Measurements from ENCODE around the gene DDX51. TPM values are rescaled to one million over a fixed set of nuclear protein-coding genes. Genes with fewer than 3 reads are reported as not detected.

The DDX51 gene, protein sequence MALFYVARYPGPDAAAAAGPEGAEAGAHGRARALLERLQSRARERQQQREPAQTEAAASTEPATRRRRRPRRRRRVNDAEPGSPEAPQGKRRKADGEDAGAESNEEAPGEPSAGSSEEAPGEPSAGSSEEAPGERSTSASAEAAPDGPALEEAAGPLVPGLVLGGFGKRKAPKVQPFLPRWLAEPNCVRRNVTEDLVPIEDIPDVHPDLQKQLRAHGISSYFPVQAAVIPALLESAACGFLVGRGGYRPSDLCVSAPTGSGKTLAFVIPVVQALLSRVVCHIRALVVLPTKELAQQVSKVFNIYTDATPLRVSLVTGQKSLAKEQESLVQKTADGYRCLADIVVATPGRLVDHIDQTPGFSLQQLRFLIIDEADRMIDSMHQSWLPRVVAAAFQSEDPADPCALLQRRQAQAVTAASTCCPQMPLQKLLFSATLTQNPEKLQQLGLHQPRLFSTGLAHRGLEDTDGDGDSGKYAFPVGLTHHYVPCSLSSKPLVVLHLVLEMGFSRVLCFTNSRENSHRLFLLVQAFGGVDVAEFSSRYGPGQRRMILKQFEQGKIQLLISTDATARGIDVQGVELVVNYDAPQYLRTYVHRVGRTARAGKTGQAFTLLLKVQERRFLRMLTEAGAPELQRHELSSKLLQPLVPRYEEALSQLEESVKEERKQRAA
- 7.9 to 10.1 TPM (median 9.6 TPM) in 3 replicates for total RNA-seq
- long read RNA-seq, full-length matches to known transcripts = 15 of 30 reads
- long read RNA-seq, partial matches to known transcripts = 1 of 30 reads
- long read RNA-seq, other reads (novel, unspliced or antisense) = 14 of 30 reads

DNA sequence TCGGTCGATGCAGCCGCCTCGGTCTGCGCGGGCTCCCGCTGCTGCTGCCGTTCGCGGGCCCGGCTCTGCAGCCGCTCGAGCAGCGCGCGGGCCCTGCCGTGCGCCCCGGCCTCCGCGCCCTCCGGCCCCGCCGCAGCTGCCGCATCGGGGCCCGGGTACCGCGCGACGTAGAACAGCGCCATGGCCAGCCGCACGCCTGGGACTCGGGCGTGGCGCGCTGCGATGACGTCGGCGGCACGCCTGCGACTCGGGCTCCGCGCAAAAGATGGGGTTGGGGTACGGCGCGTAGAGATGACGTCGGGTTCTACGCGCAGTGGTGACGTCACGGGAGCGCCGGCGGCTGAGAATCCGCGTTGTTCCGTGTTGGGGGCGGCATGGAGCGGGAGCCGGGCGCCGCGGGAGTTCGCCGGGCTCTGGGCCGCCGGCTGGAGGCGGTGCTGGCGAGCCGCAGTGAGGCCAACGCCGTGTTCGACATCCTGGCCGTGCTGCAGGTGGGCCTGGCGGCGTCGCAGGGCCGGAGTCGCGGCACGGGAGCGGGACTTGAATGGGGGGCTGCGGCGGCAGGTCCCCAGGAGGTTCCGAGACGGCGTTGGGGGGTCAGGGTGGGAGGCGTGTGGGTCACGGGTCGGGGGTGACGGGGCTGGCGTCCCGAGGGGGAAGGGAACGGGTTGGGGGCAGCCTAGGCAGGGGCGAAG, at the start of gene DDX51, which contains the start of gene NOC4L:
Gene DDX51 (minus strand): TSS at position 205 of the 695 bp plus-strand sequence. CDS start 23 bp downstream, at position 182.
Gene NOC4L (plus strand): TSS at position 343 of the 695 bp plus-strand sequence. CDS start 32 bp downstream, at position 375.
- no peaks in the 10 kb centered on the region for H3K9me3 Mint-ChIP-seq (ENCODE audit: low read depth)
- DNase-seq (ENCODE audit: low spot score) = peak; percentile 97
- peak within 1 kb of the TSS; percentile 91 for H3K27ac Mint-ChIP-seq (ENCODE audit: unreplicated experiment)
- H3K27me3 Mint-ChIP-seq (ENCODE audit: low read depth) = no peaks in the 10 kb centered on the region
- H3K36me3 Mint-ChIP-seq (ENCODE audit: low read depth) = peaks cover 6% of the 10 kb centered on the region
- TF ChIP-seq, protein P1, sequence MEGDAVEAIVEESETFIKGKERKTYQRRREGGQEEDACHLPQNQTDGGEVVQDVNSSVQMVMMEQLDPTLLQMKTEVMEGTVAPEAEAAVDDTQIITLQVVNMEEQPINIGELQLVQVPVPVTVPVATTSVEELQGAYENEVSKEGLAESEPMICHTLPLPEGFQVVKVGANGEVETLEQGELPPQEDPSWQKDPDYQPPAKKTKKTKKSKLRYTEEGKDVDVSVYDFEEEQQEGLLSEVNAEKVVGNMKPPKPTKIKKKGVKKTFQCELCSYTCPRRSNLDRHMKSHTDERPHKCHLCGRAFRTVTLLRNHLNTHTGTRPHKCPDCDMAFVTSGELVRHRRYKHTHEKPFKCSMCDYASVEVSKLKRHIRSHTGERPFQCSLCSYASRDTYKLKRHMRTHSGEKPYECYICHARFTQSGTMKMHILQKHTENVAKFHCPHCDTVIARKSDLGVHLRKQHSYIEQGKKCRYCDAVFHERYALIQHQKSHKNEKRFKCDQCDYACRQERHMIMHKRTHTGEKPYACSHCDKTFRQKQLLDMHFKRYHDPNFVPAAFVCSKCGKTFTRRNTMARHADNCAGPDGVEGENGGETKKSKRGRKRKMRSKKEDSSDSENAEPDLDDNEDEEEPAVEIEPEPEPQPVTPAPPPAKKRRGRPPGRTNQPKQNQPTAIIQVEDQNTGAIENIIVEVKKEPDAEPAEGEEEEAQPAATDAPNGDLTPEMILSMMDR (IDR thresholded peaks at IDR 0.05) = peak; percentile 1
- peak within 1 kb of the TSS; percentile 79 for H3K4me3 Mint-ChIP-seq (ENCODE audit: unreplicated experiment)
- peaks cover 28% of the 10 kb centered on the region for H3K4me1 Mint-ChIP-seq (ENCODE audit: low read depth)

DNA sequence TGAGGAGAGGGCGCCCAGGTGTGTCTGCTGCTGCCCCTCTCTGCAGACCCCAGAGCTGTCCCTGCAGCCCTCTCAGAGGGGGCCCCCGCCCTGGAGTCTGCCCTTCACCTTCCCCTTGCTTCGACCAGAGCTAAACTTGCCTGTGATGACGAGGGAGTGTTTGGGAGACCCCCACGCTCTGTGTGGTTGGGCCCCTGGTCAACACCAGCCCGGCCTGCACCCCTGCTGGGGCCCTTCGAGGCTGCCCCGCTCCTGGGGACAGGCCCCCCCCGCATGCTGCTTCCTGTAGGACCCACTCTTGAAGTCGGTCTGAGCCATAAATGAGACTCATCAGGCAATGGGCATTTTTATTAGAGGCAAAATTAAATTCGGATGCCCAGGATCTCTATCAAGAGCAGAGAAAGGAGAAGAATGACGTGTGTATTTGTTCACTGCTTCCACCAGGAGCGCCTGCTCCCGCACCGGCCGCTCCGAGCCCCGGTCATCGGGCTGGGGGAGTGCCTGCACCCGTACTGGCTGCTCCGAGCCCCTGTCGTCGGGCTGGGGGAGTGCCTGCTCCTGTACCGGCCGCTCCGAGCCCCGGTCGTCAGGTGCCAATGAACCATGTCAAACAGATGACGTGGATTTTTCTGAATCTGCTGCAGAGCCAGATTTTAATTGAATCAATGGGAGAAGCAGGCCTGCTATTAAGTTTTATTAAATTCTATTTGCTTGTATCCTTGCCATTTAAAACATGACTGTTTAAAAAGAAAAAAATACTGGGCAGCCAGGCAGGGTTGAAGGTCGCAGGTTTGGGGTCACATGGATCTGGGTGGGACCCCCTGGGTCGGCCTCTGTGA, 47.8 kb upstream of the DDX51 start:
- Mint-ChIP-seq H3K4me3 (ENCODE audit: unreplicated experiment) (no peak overlapping the region), H3K27ac (ENCODE audit: unreplicated experiment) (no peak overlapping the region), H3K9me3 (ENCODE audit: low read depth) (peaks cover 10% of the 10 kb centered on the region), H3K27me3 (ENCODE audit: low read depth) (peaks cover 25% of the 10 kb centered on the region), H3K4me1 (ENCODE audit: low read depth) (peaks cover 4% of the 10 kb centered on the region), H3K36me3 (ENCODE audit: low read depth) (no peaks in the 10 kb centered on the region)
- DNase-seq (ENCODE audit: low spot score) = no peak
- TF ChIP-seq, protein P1 (IDR thresholded peaks at IDR 0.05) = no peak

DNA sequence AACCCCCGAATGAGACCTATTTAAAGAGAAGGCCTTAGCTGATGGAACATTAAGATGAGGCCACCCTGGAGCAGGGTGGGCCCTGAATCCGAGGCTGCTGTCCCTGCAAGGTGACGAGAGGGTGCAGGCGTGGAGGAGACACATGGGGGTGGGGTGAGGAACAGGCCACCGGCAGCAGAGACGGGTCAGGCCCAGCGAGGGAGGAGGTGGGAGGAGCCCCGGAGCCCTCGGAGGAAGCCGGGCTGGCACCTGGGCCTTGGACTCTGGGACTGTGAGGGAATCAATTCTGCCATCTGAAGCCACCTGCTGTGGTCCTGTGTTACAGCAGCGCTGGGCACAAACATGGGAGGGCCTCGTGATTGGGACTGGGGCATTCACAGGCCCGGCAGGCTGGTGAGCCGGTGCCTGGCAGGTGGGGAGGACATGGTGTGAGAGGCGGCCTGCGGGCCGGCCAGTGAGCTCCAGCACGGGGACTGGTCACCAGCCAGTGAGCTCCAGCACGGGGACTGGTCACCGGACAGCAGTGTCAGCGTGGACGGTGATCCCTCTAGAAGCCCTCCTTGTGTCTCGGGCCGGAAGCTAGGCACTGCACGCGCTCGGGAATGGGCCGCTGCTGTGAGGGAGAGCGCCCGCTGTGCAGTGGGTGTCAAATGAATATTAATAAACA, 46.8 kb upstream of the DDX51 start:
- TF ChIP-seq, protein P1 (IDR thresholded peaks at IDR 0.05) = no peak
- peaks cover 28% of the 10 kb centered on the region for H3K27me3 Mint-ChIP-seq (ENCODE audit: low read depth)
- H3K4me1 Mint-ChIP-seq (ENCODE audit: low read depth) = peaks cover 4% of the 10 kb centered on the region
- no peak for DNase-seq (ENCODE audit: low spot score)
- H3K27ac Mint-ChIP-seq (ENCODE audit: unreplicated experiment) = no peak overlapping the region
- no peaks in the 10 kb centered on the region for H3K36me3 Mint-ChIP-seq (ENCODE audit: low read depth)
- peaks cover 10% of the 10 kb centered on the region for H3K9me3 Mint-ChIP-seq (ENCODE audit: low read depth)
- H3K4me3 Mint-ChIP-seq (ENCODE audit: unreplicated experiment) = no peak overlapping the region

DNA sequence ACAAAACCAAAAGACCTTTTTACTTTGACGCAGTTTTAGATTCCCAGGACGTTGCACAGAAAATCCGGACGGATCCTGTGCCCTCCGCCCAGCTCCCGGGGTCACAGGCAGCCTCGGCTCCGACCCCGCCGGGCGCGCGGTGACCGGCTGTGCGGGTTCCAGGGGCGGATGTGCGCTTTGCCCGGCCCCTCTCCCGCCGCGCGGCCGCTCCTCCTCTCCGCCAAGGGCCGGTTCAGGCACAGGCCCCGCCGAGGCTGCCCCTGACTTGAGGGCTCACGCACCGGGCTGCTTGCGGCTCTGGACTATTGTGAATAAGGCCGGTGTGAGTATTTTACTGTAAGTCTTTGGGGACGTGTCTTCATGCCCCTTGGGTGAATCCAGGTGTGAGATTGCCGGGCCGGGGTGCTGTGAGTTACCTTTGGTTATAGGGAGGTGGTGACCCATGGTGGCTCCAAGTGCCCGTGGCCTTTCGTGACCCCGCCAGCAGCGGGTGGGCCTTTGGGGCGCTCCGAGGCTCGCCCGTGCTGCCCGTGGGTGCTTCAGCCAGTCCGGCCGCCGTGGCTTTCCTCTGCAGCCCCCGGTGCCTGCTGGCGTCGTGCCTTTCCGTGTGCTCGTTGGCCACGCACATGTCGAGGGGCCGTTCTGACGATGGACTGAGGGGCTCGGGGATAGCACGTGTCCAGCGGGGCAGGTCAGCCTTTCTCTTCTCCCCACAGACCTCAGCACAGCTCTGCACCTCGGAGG, 46.1 kb upstream of the DDX51 start:
- H3K27ac Mint-ChIP-seq (ENCODE audit: unreplicated experiment) = no peak overlapping the region
- TF ChIP-seq, protein P1 (IDR thresholded peaks at IDR 0.05) = no peak
- peaks cover 10% of the 10 kb centered on the region for H3K9me3 Mint-ChIP-seq (ENCODE audit: low read depth)
- H3K4me1 Mint-ChIP-seq (ENCODE audit: low read depth) = peaks cover 4% of the 10 kb centered on the region
- DNase-seq (ENCODE audit: low spot score) = no peak
- peaks cover 33% of the 10 kb centered on the region for H3K27me3 Mint-ChIP-seq (ENCODE audit: low read depth)
- peak overlapping the region; percentile 71 for H3K4me3 Mint-ChIP-seq (ENCODE audit: unreplicated experiment)
- no peaks in the 10 kb centered on the region for H3K36me3 Mint-ChIP-seq (ENCODE audit: low read depth)
